HEK293 (cell line): ENCODE data around the gene MAPKAPK5.

Source experiments
- BCL11A ChIP-seq: fragments of 450-650 bp; formaldehyde crosslinking; IDR thresholded peaks from 2 replicates; pipeline ENCODE4 v1.5.1; 2016; ENCODE audit warnings: low read depth, missing biosample characterization, missing genetic modification characterization
- CTCF ChIP-seq: fragments of 450-650 bp; formaldehyde crosslinking; IDR thresholded peaks from 2 replicates; pipeline ENCODE4 v1.5.1; 2016; ENCODE audit warnings: missing biosample characterization, missing genetic modification characterization
- YY1 ChIP-seq: fragments of 450-650 bp; formaldehyde crosslinking; IDR thresholded peaks from 2 replicates; pipeline ENCODE4 v1.5.1; 2018; ENCODE audit warnings: missing biosample characterization, missing genetic modification characterization
- ZBTB48 ChIP-seq: fragments of 450-650 bp; formaldehyde crosslinking; IDR thresholded peaks from 2 replicates; pipeline ENCODE4 v1.5.1; 2016; ENCODE audit warnings: missing biosample characterization, missing genetic modification characterization
- ZBTB7A ChIP-seq: fragments of 450-650 bp; formaldehyde crosslinking; IDR thresholded peaks from 2 replicates; pipeline ENCODE4 v1.5.1; 2016; ENCODE audit warnings: low read depth, missing biosample characterization, missing genetic modification characterization
- ZNF221 ChIP-seq: fragments of 450-650 bp; formaldehyde crosslinking; IDR thresholded peaks from 2 replicates; pipeline ENCODE4 v1.5.1; 2017; ENCODE audit warnings: missing biosample characterization, missing genetic modification characterization, borderline replicate concordance
- ZNF24 ChIP-seq: fragments of 450-650 bp; formaldehyde crosslinking; IDR thresholded peaks from 2 replicates; pipeline ENCODE4 v1.5.1; 2016; ENCODE audit warnings: missing biosample characterization, missing genetic modification characterization
- ZNF544 ChIP-seq: fragments of 450-650 bp; formaldehyde crosslinking; IDR thresholded peaks from 2 replicates; pipeline ENCODE4 v1.5.0; 2017; ENCODE audit warnings: missing biosample characterization, missing genetic modification characterization
- ZNF76 ChIP-seq: fragments of 450-650 bp; formaldehyde crosslinking; IDR thresholded peaks from 2 replicates; pipeline ENCODE4; 2016; ENCODE audit warnings: low read depth, missing biosample characterization, missing genetic modification characterization, borderline replicate concordance
- ZNF768 ChIP-seq: fragments of 450-650 bp; formaldehyde crosslinking; IDR thresholded peaks from 2 replicates; pipeline ENCODE4 v1.5.1; 2018; ENCODE audit warnings: missing biosample characterization, mild to moderate bottlenecking, missing genetic modification characterization
- TF ChIP-seq, protein P1 (sequence below): fragments of 450-650 bp; formaldehyde crosslinking; IDR thresholded peaks from 2 replicates; pipeline ENCODE4 v1.5.1; 2016; ENCODE audit warnings: missing biosample characterization, missing genetic modification characterization, low read depth

GRCh38 chr12:111881716-111882115 lies 39.7 kb downstream of the MAPKAPK5 start:
- no peak for TF ChIP-seq ZNF221 (tag by site-specific recombination)
- TF ChIP-seq CTCF (tag by site-specific recombination), result no peak
- TF ChIP-seq ZNF24, result no peak
- no peak for TF ChIP-seq YY1
- no peak for TF ChIP-seq ZNF76 (tag by site-specific recombination)
- TF ChIP-seq BCL11A, result no peak
- TF ChIP-seq ZBTB48 (tag by site-specific recombination), result no peak
- TF ChIP-seq ZBTB7A (tag by site-specific recombination), result no peak
- TF ChIP-seq ZNF768 (tag by site-specific recombination), result no peak
- no peak for TF ChIP-seq ZNF544 (tag by site-specific recombination)
- TF ChIP-seq, protein P1, sequence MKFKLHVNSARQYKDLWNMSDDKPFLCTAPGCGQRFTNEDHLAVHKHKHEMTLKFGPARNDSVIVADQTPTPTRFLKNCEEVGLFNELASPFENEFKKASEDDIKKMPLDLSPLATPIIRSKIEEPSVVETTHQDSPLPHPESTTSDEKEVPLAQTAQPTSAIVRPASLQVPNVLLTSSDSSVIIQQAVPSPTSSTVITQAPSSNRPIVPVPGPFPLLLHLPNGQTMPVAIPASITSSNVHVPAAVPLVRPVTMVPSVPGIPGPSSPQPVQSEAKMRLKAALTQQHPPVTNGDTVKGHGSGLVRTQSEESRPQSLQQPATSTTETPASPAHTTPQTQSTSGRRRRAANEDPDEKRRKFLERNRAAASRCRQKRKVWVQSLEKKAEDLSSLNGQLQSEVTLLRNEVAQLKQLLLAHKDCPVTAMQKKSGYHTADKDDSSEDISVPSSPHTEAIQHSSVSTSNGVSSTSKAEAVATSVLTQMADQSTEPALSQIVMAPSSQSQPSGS, result no peak
